Placental epithelial cell (primary cell): ENCODE measurements around the gene NRDE2. TPM values are rescaled to one million over a fixed set of nuclear protein-coding genes. Genes with fewer than 3 reads are reported as not detected.

ENCODE experiments used
- total RNA-seq: library from RNA; depleted of rRNA; stranded (reverse); fragments of >200 nt; gene quantifications from 2 replicates; pipeline ENCODE4 v1.2.3, GENCODE V29; 2012

The NRDE2 gene
- total RNA-seq, result 10.1 and 13.3 TPM in 2 replicates

DNA sequence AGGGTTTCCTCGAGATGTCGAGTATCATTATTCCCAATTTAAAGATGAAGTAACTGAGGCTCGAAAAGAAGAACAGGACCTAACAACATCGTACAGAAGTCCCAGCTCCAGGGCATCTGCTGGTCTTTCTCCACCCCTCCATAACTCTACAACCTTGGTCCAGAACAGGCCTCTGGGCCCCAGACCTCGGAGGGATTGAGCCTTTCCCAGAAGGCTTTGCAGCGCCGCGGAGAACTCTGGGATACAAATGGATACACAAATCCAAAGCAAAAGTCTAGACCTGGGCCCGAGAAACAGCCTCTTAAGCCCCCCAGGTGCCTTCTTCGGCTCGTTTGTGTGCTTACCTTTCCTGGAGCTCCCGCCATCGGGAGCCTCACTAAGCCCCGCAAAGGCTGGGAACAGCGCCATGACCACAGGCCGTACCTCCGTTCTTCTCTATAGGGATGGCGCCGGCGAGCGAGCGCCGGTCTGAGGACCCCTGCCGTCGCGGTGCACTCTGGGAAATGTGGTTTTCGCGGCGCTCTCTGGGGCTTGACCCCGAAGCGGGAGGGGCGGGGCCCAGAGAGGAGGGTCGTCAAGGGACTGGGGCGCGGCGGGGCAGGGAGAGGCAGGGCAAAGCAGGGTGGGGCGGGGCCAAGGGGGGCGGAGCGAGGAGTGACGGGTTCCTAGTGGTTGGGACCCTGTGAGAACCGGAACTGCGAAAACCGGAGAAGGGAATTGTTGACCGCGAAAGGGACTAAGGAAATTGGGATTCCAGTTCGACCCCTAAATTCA is at the start of gene NRDE2:
NRDE2 (minus strand) TSS at position 445 of the 774 bp plus-strand sequence; CDS start at position 408, 37 bp downstream.

DNA sequence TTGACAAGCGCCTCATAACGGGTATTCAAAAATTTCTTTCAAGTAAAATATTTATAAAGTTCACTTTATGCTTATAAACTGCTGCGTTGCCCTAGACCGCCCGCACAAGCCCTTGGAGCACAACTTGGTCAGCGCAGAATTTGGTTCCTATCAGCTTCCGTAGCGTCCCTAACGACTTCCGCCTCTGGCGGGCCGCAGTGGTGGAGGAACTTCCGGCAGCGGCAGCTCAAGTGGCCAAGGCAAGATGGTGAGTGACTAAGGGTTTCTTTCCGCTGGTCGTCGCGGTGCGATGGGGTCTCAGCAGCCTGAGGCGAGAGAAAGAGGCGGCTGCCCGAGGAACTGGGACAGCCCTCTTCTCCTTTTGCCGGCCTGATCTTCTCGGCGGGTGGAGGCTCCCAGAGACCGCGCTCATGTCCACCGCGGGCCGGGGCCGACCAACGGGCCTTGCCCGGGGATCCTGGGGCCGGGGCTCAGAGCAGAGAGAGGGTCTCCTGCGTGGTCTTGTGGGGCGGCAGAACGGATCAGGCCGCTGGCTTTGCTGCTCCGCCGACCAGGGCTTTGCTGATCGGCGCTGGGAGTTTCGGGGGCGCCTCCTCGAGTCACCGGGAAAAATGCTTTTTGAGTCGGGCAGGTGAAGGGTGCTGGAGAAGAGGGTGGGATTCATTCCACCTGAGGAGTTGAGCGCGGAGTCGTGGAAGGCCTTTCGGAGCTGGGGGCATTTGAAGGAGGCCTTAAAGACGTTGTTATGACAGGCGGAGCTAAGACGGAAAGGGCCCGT is 75.2 kb downstream of the NRDE2 start, which contains the start of gene PSMC1:
PSMC1 (plus strand) TSS at position 200 of the 778 bp plus-strand sequence; CDS start at position 245, 45 bp downstream.

Other genes with a start within 250 kb of the NRDE2 start
- gene PSMC1, start 75.4 kb downstream of the NRDE2 start, total RNA-seq, result 46.3 and 104 TPM in 2 replicates
- 184 and 589 TPM in 2 replicates for gene CALM1, start 65.1 kb upstream of the NRDE2 start, total RNA-seq